ENCODE data around the gene ING5. TPM values are rescaled to one million over a fixed set of nuclear protein-coding genes. Genes with fewer than 3 reads are reported as not detected.

The ING5 gene
- total RNA-seq, 4 donors from 2014 or later, result 24.1 to 44.3 (median 30.5) TPM

- no peak for TF ChIP-seq CTCF (IDR thresholded peaks at IDR 0.05; ENCODE audit: low read depth)
These were observed 50.9 kb downstream of the ING5 start for GRCh38 chr2:241752689-241753276.

GRCh38 chr2:241753493-241753892 lies 51.7 kb downstream of the ING5 start:
- no peak for TF ChIP-seq CTCF (IDR thresholded peaks at IDR 0.05; ENCODE audit: low read depth)

GRCh38 chr2:241754042-241754441 lies 52.2 kb downstream of the ING5 start:
- TF ChIP-seq CTCF (IDR thresholded peaks at IDR 0.05; ENCODE audit: low read depth), result no peak

GRCh38 chr2:241755166-241755565 lies 53.3 kb downstream of the ING5 start:
- no peak for TF ChIP-seq CTCF (IDR thresholded peaks at IDR 0.05; ENCODE audit: low read depth)

GRCh38 chr2:241755777-241756176 lies 53.9 kb downstream of the ING5 start:
- TF ChIP-seq CTCF (IDR thresholded peaks at IDR 0.05; ENCODE audit: low read depth), result no peak

GRCh38 chr2:241759067-241759807 lies 57.4 kb downstream of the ING5 start:
- TF ChIP-seq CTCF (IDR thresholded peaks at IDR 0.05; ENCODE audit: low read depth), result no peak

GRCh38 chr2:241760301-241760771 lies 58.5 kb downstream of the ING5 start:
- no peak for TF ChIP-seq CTCF (IDR thresholded peaks at IDR 0.05; ENCODE audit: low read depth)

Data from subcutaneous adipose tissue (tissue), 4 donors.